ENCODE measurements around the gene POMGNT2.

DNA sequence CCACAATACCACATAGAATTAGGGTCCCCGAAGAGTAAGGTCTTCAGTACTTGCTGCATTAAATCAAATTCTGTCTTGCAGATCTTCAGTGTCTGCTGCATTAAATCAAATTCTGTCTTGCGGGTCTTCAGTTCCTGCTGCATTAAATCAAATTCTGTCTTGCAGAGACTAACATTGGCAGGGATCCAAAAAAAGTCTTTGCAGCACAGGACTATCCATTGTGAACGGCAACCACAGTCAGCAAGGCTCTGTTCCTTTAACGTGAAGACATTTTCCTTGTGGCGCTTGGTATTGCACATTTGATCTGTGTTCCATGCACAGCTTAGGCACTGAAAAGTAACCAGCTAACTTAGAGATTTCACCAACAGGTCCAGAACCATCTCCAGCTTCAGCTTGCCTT is 46.8 kb upstream of the POMGNT2 start:
- TF ChIP-seq, protein P1, sequence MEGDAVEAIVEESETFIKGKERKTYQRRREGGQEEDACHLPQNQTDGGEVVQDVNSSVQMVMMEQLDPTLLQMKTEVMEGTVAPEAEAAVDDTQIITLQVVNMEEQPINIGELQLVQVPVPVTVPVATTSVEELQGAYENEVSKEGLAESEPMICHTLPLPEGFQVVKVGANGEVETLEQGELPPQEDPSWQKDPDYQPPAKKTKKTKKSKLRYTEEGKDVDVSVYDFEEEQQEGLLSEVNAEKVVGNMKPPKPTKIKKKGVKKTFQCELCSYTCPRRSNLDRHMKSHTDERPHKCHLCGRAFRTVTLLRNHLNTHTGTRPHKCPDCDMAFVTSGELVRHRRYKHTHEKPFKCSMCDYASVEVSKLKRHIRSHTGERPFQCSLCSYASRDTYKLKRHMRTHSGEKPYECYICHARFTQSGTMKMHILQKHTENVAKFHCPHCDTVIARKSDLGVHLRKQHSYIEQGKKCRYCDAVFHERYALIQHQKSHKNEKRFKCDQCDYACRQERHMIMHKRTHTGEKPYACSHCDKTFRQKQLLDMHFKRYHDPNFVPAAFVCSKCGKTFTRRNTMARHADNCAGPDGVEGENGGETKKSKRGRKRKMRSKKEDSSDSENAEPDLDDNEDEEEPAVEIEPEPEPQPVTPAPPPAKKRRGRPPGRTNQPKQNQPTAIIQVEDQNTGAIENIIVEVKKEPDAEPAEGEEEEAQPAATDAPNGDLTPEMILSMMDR (IDR thresholded peaks at IDR 0.05): no peak
- TF ChIP-seq POLR2A (IDR thresholded peaks at IDR 0.05): no peak

All from testis (tissue), 2 donors.